NT2/D1 (cell line): ENCODE results near the gene CCDC47.

Experiments
- SUZ12 ChIP-seq: IDR thresholded peaks from 2 replicates; pipeline ENCODE4 v1.6.1; 2011; ENCODE audit not compliant: insufficient read length, insufficient read depth; ENCODE audit errors: extremely low read depth
- YY1 ChIP-seq: IDR thresholded peaks from 2 replicates; pipeline ENCODE4 v1.6.1; 2011; ENCODE audit not compliant: insufficient read length, insufficient read depth
- ZNF274 ChIP-seq: IDR thresholded peaks from 2 replicates; pipeline ENCODE4 v1.6.1; 2011; ENCODE audit warnings: mild to moderate bottlenecking, low read depth, low read length

GRCh38 chr17:63805591-63805990 lies 32.2 kb upstream of the CCDC47 start:
- TF ChIP-seq SUZ12 = no peak
- TF ChIP-seq YY1 = no peak
- TF ChIP-seq ZNF274 = no peak
